Stimulated activated CD8-positive, alpha-beta memory T cell treated with anti-CD3 and anti-CD28 coated beads, Interleukin-15, amount 100 ng/mL, for 1 hour (primary cell): Measurements from ENCODE around the gene NPHP4.

ENCODE experiments used
- DNase-seq: peaks from one replicate; pipeline ENCODE4 v3.0.0-alpha.2; 2020; ENCODE audit warnings: low read depth

The NPHP4 gene

GRCh38 chr1:5831600-5832335, 160.5 kb downstream of the NPHP4 start:
- DNase-seq, result no peak

GRCh38 chr1:5830771-5831599, 161.2 kb downstream of the NPHP4 start:
- DNase-seq, result no peak

- DNase-seq, result no peak
Measured at GRCh38 chr1:5829414-5829813, 162.8 kb downstream of the NPHP4 start.

GRCh38 chr1:5828308-5828935, 163.8 kb downstream of the NPHP4 start:
- DNase-seq, result no peak

GRCh38 chr1:5827516-5827915, 164.7 kb downstream of the NPHP4 start:
- DNase-seq, result no peak

- DNase-seq, result no peak
Measured at GRCh38 chr1:5826601-5827000, 165.6 kb downstream of the NPHP4 start.

- no peak for DNase-seq
Measured at GRCh38 chr1:5822726-5823125, 169.5 kb downstream of the NPHP4 start.

GRCh38 chr1:5822266-5822665, 170.0 kb downstream of the NPHP4 start:
- DNase-seq, result no peak

GRCh38 chr1:5821540-5822176, 170.6 kb downstream of the NPHP4 start:
- DNase-seq, result no peak

- no peak for DNase-seq
Measured at GRCh38 chr1:5820026-5820421, 172.2 kb downstream of the NPHP4 start.

- no peak for DNase-seq
Measured at GRCh38 chr1:5819391-5820025, 172.7 kb downstream of the NPHP4 start.

GRCh38 chr1:5818755-5819154, 173.5 kb downstream of the NPHP4 start:
- DNase-seq, result no peak

GRCh38 chr1:5815716-5816115, 176.5 kb downstream of the NPHP4 start:
- DNase-seq, result no peak

- DNase-seq, result no peak
Measured at GRCh38 chr1:5815211-5815610, 177.0 kb downstream of the NPHP4 start.

- DNase-seq, result no peak
Measured at GRCh38 chr1:5814046-5814619, 178.1 kb downstream of the NPHP4 start.

- DNase-seq, result no peak
Measured at GRCh38 chr1:5813480-5813879, 178.7 kb downstream of the NPHP4 start.
